K562 treated with DMSO at 1 percent for 48 hours (cell line): Measurements from ENCODE around the gene CD247. TPM values are rescaled to one million over a fixed set of nuclear protein-coding genes. Genes with fewer than 3 reads are reported as not detected.

Source experiments
- total RNA-seq: library from RNA; unstranded; fragments of 300-600 nt; gene quantifications from 2 replicates; pipeline ENCODE4 v1.2.3, GENCODE V29; 2022; ENCODE audit warnings: low replicate concordance; ENCODE audit errors: extremely low read depth

Gene CD247
- total RNA-seq, result not detected in 2 replicates

GRCh38 chr1:167518331-167518700 lies at the start of gene CD247:
Gene CD247 (minus strand): TSS chr1:167518529. CDS start chr1:167518465, 64 bp downstream.

GRCh38 chr1:167553136-167554027 lies 35.1 kb upstream of the CD247 start, which contains the start of gene CREG1:
Gene CREG1 (minus strand): TSS chr1:167553762.

Other genes starting within 250 kb of the CD247 start
- gene CREG1, start 35.2 kb upstream of the CD247 start, total RNA-seq, result 204 and 698 TPM in 2 replicates
- not detected in 2 replicates for gene RCSD1, start 111.7 kb upstream of the CD247 start, total RNA-seq
- gene MPZL1, start 203.5 kb upstream of the CD247 start, total RNA-seq, result not detected in 2 replicates